ENCODE data around the gene CST6. TPM values are rescaled to one million over a fixed set of nuclear protein-coding genes. Genes with fewer than 3 reads are reported as not detected.

Gene CST6
- total and polyA plus RNA-seq, 2 of the 4 experiments (the other 2 are of a cell fraction): 0.54 to 3.0 TPM

- DNase-seq (no peak), ATAC-seq (ENCODE audit: low read depth) (no peak)
- Histone ChIP-seq H3K27ac (ENCODE audit: insufficient read depth, low read length) (no peak overlapping the region), H3K9me1 (ENCODE audit: insufficient read depth, low read length) (0 out of 2 replicates have a peak, but pooled peaks cover 3% of the 10 kb centered on the region), H4K91ac (ENCODE audit: insufficient read depth, low read depth, low read length) (no peak overlapping the region), H2BK20ac (ENCODE audit: low read depth, low read length) (no peak overlapping the region), H2BK5ac (ENCODE audit: low read depth, low read length, poor library complexity, severe bottlenecking) (no peak overlapping the region), H3K36me3 (ENCODE audit: control insufficient read depth, insufficient read depth, low read length) (peaks cover 30% of the 10 kb centered on the region), H3K27me3 (ENCODE audit: control insufficient read depth, insufficient read depth, low read length) (no peaks in the 10 kb centered on the region), H3K18ac (ENCODE audit: low read depth, low read length) (no peak overlapping the region), H2AK5ac (ENCODE audit: low read depth, low read length) (no peak overlapping the region), H4K20me1 (ENCODE audit: insufficient read depth, low read length) (peaks cover 11% of the 10 kb centered on the region), H3K14ac (replicated peaks; ENCODE audit: low read depth, low read length) (no peak overlapping the region), H3K4me3 (ENCODE audit: insufficient read depth, low read depth, low read length) (no peak overlapping the region), H3K4me1 (ENCODE audit: control insufficient read depth, insufficient read depth, low read length) (no peaks in the 10 kb centered on the region), H3K4ac (ENCODE audit: low read depth, low read length) (no peak overlapping the region), H2AFZ (replicated peaks; ENCODE audit: low read length, poor library complexity) (no peak overlapping the region), H3K56ac (ENCODE audit: extremely low read depth, insufficient read depth, low read length) (no peak overlapping the region), H2BK15ac (ENCODE audit: low read depth, low read length) (no peak overlapping the region), H3K23ac (ENCODE audit: low read depth, low read length) (no peak overlapping the region), H4K8ac (ENCODE audit: low read depth in 2 of 2, low read length in 2 of 2) (no peak overlapping the region), H2AK9ac (replicated peaks; ENCODE audit: low read depth, low read length, poor library complexity) (no peak overlapping the region), H4K5ac (ENCODE audit: low read depth, low read length) (no peak overlapping the region), H3K4me2 (ENCODE audit: low read depth, low read length) (no peak overlapping the region), H3K79me1 (ENCODE audit: low read depth in 1 of 2, low read length in 2 of 2) (peaks cover 23 to 44% of the 10 kb centered on the region in 2 experiments), H2BK120ac (ENCODE audit: low read depth, low read length) (no peak overlapping the region), H3K9ac (ENCODE audit: low read depth, low read length) (no peak overlapping the region), H3K9me3 (ENCODE audit: control insufficient read depth, insufficient read depth, low read length) (no peaks in the 10 kb centered on the region)
- dilution Hi-C loops (cut with HindIII; ENCODE audit: low sequenced_read_pairs, unreplicated experiment) (no loop called here), in situ Hi-C loops (cut with MboI; ENCODE audit: low sequenced_read_pairs) (no loop called here), intact Hi-C loops (cut with micrococcal nuclease) (no loop called here)
- ChIA-PET POLR2A (ENCODE audit: unreplicated experiment) (no interaction called here), CTCF (no interaction called here)
- no TSS peak for BruUV-seq (replicated peaks)
- TF ChIP-seq CEBPB (IDR thresholded peaks at IDR 0.05; ENCODE audit: low read depth, low read length) (no peak), MAZ (IDR thresholded peaks at IDR 0.05; ENCODE audit: borderline replicate concordance, low read depth, low read length) (no peak), MXI1 (IDR thresholded peaks at IDR 0.05; ENCODE audit: borderline replicate concordance, low read depth, low read length) (no peak), RCOR1 (IDR thresholded peaks at IDR 0.05; ENCODE audit: insufficient replicate concordance, low read length) (no peak), POLR2A (IDR thresholded peaks at IDR 0.05; ENCODE audit: low read depth, low read length) (no peak), USF2 (IDR thresholded peaks at IDR 0.05; ENCODE audit: low read depth, low read length) (no peak), CHD1 (IDR thresholded peaks at IDR 0.05; ENCODE audit: low read depth, low read length) (no peak), FOS (IDR thresholded peaks at IDR 0.05; ENCODE audit: low read depth, low read length) (no peak), RFX5 (IDR thresholded peaks at IDR 0.05; ENCODE audit: low read depth, low read length) (no peak), MAFK (IDR thresholded peaks at IDR 0.05; ENCODE audit: low read depth, low read length) (no peak), ELK1 (IDR thresholded peaks at IDR 0.05; ENCODE audit: borderline replicate concordance, low read depth, low read length) (no peak), NFE2L2 (IDR thresholded peaks at IDR 0.05; ENCODE audit: low read depth, low read length) (no peak)
- 100% methylated on average over 2 of the region's 2 CpGs; no CpG with 5 or more reads in 1 of the 2 experiments for WGBS, 2 experiments (ENCODE audit: extremely low coverage in 2 of 2, insufficient read length in 1 of 2)
Observed at GRCh38 chr11:65997286-65997685, 14.5 kb upstream of the CST6 start.

Data from IMR-90 (cell line).